HG03565 (cell line): ENCODE results near the gene PRKCE.

Source experiments
- ATAC-seq: cut with Tn5 transposase; IDR thresholded peaks from one replicate; pipeline ENCODE4 v1.9.1; 2021; ENCODE audit warnings: mild to moderate bottlenecking, moderate library complexity; ENCODE audit not compliant: unreplicated experiment

Gene PRKCE

DNA sequence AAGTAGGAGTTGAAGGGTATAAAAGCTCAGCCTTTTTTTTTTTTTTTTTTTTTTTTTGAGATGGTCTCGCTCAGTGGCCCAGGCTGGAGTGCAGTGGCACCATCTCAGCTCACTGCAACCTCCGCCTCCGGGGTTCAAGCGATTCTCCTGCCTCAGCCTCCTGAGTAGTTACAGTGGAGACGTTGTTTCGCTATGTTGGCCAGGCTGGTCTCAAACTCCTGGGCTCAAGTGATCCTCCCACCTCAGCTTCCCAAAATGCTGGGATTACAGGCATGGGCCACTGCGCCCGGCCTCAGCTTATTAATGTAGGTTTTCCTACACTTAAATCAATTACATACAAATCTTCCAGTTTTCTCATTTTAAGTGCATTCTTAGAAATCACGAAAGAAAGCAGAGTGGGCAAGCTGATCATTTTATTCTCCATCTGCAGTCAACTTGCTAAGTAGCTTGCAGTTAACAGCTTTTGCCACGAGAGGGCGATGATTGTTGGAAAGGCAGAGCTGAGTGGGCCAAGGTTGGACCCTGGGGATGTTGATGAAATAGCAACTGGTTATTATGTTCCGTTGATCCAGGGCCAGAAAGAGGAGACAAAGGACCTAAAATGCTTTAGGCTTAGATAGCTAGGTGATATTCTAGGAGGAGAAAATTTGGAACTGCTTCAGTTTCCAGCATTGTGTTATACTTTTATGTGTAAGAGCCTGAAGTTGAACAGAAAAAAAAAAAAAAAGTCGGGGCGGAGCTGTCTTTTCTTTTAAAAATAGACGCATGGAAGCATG is 411.4 kb downstream of the PRKCE start:
- no peak for ATAC-seq

DNA sequence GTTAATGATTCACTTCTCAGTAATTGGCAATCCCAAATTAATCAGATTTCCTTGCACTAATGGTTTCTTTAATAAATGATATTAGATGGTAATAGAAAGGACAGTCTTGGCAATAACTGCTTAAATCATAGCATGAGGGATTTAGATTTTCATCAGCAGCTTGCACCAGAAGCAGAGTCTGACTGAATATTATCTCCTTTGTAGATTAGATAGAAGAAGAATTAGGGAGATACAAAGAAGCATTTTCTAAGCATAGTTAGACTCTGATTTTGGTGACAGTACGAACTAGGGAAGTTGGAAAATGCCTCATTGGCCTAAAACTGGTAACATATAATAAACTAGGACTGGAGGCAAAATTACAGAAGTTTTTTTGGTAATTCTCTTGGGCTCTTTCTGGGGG is 412.9 kb downstream of the PRKCE start:
- ATAC-seq = no peak

DNA sequence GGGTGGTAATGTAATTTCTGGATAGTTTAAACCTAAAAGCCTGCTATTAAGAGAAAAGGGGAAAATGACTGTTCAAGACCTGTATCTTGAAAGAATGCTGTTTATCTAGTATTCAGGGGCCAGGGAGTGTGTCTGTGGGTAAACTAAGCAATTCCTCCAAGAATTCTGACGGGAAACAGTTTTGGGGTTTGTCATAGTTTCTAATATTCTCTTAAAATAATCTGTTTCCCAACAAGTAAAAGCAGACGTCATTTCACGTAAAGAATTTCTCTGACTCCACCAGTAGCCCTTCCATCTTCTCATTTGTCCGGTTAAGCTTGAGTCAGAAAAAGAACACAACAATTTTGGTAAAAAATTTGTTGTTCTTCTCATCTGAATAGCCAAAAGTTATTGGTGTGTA is 413.7 kb downstream of the PRKCE start:
- no peak for ATAC-seq

DNA sequence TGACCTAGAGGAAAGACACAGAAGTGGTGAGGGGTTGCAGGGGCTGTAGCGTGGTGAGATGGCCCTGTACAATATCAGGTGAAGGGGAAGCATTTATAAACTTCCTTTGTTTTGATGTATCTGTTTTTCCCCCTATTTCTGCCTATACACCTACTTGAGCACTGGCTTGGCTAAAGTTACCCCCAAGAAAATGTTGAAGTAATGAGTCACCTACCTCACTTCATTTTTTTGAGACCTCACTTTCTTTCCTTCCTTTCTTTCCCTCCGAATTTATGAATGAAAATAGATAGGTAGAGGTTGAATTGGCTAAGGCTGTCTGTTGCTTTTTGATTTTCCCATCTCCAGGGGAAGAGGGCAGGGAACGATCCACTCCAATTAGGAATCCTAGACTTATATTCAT is 414.6 kb downstream of the PRKCE start:
- ATAC-seq = no peak

DNA sequence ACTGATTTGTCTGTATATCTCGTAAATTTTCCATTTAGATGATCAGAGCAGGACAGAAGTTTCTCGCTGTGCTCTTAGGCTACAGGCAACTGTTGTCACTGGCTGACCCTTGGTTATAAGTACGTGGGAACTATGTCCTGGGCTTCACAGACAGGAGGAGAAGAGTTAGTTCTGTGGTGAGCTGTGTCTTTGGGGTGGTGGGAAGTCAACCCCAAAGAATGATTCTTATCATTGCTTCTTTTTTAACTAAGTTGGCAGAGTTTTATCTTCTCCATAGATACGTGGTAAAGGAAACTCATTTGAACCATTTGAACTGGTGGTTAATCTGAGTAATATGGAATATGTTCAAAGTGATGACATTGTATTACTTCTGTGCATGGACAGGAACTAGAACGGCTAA is 415.1 kb downstream of the PRKCE start:
- no peak for ATAC-seq

DNA sequence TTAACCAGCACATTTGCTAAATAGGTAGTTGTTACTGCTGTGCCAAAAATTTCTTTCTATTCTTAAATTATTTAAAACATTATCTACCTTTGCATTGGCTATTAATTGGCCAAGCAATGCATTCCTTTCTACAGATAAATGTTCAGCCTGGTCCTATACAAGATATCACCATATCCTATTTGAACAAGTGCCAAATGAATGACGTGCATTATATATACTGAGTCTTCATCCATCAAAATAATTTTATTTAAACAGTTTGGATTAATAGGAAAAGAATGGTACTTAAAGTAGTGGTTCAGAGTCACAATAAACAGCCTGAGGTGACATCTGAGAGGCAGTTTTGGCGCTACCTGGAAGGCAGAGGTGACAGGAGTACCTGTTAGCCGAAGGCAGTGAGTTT is 415.6 kb downstream of the PRKCE start:
- ATAC-seq = no peak

DNA sequence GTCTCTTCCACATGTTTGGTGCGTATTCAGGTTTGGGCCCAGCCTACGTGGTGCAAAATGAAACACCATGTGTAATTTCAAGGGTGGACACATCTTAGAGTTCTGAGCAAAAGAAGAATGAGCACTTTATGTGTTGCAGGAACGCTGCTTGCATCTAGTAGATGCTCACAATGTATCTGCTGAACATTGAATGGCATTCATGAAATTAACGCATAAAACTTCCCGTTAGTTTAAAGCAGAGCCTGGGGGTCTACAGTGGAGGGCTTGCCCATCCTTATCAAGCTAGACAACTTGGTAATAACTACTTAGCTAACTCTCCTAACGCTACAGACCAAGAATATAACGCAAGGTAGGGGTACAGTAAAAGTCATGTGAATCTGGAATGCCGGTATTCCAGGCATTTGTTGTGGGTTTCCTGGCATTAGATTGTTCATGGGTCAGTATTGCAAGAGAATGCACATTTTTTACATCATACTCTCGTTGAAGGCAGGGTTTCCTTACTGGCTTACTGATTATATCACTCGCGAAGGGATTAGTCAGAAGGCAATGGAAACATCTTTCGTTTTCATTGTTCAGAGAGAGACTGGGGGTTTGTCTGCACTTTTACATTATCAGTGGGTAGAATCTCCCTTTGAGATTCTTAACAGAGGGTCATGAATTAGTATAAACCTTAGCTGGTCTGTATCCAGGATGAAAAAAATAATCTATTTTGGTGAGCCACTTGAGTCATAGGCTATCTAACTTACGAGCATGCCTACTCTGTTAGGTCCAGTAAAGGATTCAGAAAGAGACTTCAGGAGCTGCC is 416.2 kb downstream of the PRKCE start:
- ATAC-seq = no peak

DNA sequence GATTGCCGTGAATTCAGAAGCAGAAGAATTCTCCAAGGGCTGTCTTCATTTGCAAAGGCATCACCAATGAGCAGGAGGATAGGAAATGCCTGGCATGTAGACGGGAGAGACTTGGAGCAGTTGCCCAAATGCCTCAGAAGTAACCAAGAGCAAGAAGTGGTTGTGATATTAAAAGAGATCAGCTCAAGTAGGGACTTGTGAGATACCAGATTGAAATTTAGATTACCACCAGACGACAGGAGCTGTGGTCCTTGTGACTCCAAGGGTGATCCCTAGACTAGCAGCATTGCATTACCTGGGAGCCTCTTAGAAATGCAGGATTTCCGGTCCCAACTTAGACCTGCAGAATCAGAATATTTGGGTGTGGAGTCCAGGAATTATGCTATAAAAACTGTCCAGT is 417.2 kb downstream of the PRKCE start:
- ATAC-seq = no peak

DNA sequence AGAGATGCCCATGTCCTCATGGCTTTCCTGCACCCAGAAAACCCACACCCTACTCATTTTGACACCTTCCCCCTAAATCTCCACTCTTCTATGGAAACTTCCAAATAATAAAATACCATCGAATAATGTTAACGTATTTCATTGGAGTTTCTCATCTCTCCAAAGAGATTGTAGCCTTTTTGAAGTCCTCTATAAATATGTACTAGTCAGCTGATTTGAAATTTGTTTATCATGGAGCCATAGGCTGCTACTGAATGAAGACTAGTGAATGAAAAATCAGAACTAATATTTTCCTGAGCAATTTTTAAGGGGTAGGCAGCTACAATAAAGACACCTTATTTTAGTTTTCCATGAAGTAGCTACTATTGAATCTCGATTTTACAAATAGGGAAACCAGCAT is 419.6 kb downstream of the PRKCE start:
- ATAC-seq = no peak

DNA sequence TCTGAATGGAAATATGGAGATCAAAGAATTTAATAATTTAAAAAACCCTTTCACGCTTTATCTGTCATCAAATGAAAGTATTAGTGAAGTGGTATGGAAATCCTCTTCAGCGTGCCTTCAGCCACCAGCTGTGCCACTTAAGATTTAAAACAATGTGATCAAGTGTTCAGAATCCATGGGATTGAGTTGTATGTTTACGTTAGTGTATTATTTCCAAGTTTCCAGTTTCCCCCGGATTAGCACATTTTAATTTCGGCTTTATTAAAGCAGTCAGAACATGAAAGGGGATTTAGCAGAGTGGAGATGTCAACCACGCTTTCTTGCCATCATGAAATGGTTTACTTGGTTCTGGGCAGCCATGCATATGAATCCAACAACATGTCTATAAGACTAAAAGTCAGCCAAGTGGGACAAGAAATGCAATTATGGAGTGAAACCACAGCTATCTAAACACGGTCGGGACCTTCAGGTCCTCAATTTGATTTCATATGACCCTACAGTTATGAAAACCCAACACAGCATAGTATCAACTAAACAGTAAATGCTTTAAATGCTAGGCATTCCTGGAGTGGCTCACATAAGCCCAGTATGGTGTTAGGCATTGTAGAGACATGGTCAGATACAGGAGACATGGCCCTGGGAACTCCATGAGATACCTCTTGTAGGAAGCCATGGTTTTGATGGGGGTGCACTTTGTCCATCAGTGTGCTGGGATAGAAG is 420.8 kb downstream of the PRKCE start:
- ATAC-seq = no peak

DNA sequence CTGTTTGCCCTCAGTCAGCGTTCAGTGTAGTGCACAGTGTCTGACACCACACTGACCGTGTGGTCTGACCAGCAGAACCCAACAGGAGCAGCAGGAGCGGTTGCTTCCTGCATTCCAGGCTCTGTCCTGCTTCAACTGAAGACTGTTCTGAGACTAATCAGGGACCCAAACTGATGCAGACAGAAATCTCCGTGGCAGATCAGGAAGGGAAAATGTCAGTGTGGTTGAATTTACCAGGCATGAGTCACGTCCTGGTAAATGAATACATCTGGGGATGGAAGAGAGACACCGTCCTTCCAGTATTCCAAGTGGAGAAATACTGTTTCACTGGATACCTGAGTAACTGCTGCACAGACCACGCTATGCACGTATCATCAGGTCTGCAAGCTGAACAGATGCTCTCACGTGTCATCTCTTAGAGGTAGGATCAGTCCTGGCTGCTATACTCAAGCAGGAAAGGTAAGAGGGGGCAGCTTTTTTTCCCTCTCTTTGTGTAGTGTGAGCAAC is 422.1 kb downstream of the PRKCE start:
- no peak for ATAC-seq

DNA sequence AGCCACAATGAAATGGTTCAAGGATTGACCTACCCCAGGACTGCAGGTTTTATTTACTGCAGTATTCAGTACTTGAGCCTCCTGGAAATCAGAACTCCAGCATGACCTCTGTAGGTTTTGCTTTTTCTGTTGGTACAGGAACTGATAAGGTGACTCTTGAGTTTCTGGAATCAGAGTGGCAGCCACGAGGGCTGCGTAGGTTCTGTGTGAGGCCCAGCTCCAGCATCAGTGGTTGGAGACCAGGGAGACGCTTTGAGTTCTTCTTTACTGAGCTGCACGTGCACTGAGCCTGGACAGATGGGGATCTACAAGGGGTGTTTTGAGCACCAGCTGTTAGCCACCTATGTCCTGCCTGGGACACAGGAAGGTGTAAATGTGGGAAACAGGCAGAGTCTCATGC is 423.0 kb downstream of the PRKCE start:
- no peak for ATAC-seq

DNA sequence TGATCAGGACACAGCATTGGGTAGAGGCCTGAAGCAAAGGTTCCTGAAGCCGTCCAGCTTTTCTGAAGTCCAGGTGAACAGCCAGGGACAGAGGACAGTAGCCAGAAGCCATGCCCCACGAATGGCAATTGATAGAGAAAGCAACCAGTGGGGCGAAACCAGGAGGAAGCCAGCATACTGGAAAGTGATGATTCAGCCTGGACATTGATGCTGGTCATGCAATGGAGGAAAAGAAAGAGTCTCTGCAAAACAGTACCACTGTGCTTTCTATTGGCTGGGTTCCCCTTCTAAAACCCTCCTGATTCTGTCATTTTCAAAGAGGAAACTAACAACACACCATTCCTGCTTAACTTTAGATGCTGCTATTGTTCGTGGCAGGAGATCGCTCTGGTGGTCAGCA is 424.4 kb downstream of the PRKCE start:
- ATAC-seq = no peak

DNA sequence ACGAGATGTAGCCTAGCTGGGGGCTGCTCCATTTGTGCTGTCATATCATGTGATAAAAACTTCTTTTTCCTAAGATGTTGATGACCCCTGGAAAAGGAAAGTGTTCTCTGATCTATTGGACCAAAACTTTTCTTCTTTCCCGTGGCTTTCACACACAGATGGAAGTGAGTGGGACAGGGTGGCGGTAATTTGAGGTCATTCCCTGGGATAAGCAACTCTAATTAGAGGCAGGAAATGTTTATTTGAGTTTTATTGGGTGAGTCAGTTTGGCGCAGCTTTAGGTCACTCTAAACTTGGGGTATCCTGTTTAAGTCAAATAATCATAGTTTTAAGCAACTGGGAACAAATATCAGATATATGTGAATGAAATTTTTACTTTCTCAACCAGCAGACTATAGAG is 424.8 kb downstream of the PRKCE start:
- ATAC-seq = no peak

DNA sequence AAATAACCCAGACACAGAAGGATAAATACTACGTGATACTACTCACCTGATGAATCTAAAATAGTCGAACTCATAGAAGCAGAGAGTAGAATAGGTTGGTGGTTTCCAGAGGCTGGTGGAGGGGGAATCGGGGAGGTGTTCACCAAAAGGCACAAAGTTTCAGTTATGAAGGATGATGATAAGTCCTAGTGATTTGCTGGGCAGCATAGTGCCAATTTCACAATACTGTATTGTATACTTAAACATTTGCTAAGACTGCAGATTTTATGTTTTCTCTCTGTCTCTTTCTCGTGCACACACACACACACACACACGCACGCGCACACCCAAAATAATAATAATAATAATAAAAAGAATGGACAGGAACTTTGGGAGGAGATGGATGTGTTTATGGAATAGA is 425.4 kb downstream of the PRKCE start:
- no peak for ATAC-seq

DNA sequence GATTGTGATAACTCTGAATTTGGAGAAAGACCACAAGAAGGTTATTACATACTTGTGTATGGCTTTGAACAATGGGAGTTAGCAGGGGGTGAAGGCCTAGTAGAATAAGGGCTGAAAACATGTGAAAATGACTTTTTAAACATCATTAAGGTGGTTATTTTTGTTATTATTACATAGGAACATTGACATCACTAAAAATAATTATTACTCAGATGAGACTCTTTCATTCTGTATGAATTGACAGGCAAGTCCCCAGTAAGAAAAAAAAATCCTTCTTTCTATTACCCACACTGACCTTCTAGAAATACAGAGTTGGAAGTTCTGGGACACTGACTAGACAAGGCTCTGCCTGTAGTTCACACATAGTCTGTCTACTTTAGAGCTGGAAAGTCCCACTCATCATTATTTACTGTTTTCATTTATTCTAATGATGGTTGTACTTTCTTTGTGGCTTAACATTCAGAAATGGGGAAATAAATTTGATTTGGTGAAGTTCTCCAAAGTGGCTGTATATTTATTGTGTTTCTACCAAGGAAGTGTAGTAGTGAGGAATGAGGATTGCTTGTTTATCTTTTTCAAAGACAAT is 426.1 kb downstream of the PRKCE start:
- no peak for ATAC-seq

DNA sequence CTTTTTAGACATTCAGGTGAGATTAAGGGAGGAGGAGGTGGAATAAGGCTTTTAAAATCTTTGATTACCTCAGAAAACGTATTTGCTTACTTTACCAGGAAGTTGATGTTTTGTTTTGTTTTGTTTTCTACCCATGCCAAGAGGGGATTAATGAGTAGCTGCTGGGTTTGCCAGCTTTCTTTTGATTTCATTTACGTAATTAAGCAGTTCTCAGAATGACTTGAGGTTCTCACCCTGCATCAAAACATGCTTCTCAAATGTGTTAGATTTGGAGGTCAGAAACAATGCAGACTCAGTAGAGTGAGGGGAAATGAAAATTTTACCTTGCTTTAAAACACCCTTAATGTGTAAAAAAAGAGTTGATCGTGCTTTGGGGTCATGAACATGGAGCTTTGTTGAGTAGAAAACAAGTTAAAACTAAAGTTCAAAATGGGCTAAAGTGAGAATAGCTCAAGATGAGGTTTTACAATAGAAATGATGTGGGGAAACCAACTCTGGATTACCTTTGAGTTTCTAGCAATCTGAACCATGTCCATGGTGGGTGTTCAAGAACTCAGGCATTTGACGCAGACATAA is 428.6 kb downstream of the PRKCE start:
- no peak for ATAC-seq

DNA sequence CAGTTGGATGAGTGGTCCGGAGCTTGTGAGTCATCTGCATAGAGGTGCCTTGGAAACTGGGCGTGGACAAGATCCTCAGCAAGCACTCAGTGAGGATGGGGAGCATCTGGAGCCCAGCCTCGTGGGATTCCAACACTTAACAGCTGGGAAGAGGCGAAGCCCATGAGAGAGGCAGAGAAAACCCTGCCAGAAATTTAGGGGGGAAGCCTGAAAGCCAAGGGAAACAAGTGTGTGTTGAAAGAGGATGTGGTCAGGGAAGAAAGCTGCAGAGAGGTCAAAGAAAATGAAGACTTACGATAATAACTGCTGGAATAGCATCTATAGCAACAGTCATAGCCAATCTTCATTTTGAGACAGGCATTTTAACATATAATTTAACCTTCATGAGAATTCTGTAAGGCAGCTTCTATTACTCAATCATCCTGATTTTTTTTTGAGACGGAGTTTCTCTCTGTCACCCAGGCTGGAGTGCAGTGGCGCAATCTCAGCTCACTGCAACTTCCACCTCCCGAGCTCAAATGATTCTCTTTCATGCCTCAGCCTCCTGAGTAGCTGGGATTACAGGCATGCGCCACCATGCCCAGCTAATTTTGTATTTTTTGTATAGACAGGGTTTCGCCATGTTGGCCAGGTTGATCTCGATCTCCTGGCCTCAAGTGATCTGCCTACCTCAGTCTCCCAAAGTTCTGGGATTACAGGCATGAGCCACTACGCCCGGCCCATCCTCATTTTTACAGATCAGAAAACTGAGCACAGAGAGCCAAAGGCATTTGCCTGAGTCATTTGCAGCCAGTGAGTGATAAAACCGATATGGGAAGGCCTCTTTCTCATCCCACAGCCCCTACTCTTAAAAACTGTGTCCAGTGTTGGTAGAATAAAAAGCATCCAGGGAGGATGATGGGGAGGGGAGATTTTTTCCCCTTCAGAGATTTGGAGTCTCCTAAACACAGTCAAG is 431.3 kb downstream of the PRKCE start:
- no peak for ATAC-seq

DNA sequence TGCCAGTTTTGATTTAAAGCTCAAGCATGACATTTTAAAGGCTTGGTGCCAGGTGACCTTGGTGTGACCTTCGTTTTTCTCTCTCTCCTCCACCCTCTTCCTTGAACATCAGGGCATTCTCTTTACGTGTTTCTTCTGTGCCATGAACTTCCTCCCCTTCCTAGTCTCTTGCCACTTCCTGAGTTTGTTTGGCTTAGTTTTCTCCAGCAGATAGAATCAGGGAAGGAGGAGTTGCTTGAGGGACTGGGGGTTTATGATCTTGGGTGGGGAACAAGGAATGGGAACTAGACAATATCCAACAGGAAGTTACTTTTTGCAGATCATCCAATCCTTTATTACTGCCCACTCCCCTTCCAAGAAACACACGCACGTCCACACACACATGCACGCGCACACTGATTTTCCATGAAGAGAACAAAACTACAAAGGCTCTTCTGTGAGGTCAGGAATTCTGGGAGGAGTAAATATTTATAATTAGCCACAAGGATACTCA is 435.1 kb downstream of the PRKCE start:
- no peak for ATAC-seq

DNA sequence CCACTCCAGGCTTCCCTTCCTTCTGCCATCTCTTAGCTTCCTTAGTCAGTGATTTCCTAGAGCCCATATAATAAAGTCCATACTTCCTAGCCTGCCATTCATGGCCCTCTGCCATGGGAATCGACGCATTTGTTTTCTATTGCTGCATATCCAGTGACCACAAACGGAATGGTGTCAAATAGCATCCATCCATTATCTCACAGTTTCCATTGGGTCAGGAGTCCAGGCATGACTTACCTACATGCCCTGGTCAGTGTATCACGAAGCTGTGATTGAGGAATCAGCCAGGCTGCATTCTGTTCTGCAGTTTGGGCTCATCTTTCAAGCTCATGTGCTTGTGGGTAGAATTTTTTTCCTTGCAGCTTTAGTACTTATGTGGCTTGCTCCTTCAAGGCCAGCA is 436.0 kb downstream of the PRKCE start:
- no peak for ATAC-seq
